ENCODE measurements around the gene SLC19A2. TPM values are rescaled to one million over a fixed set of nuclear protein-coding genes. Genes with fewer than 3 reads are reported as not detected.

SLC19A2 gene
- total RNA-seq, 2 donors from 2014 or later: 4.9 to 8.0 TPM

- H3K9ac ChIP-seq (ENCODE audit: low read depth in 2 of 2, low read length in 2 of 2): no peak overlapping the region
- no peak overlapping the region for H3K27ac ChIP-seq
- peak overlapping the region; percentile 15 for H3K4me3 ChIP-seq
- no peaks in the 10 kb centered on the region for H3K4me1 ChIP-seq
- no peaks in the 10 kb centered on the region for H3K36me3 ChIP-seq
- intact Hi-C loops (cut with DNase I): no loop called here
- TF ChIP-seq, protein P1, sequence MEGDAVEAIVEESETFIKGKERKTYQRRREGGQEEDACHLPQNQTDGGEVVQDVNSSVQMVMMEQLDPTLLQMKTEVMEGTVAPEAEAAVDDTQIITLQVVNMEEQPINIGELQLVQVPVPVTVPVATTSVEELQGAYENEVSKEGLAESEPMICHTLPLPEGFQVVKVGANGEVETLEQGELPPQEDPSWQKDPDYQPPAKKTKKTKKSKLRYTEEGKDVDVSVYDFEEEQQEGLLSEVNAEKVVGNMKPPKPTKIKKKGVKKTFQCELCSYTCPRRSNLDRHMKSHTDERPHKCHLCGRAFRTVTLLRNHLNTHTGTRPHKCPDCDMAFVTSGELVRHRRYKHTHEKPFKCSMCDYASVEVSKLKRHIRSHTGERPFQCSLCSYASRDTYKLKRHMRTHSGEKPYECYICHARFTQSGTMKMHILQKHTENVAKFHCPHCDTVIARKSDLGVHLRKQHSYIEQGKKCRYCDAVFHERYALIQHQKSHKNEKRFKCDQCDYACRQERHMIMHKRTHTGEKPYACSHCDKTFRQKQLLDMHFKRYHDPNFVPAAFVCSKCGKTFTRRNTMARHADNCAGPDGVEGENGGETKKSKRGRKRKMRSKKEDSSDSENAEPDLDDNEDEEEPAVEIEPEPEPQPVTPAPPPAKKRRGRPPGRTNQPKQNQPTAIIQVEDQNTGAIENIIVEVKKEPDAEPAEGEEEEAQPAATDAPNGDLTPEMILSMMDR (IDR thresholded peaks at IDR 0.05): no peak
- H3K9me3 ChIP-seq: no peaks in the 10 kb centered on the region
- DNase-seq: peak; percentile 23
- no peaks in the 10 kb centered on the region for H3K27me3 ChIP-seq
Measured at GRCh38 chr1:169460191-169460833, 25.4 kb downstream of the SLC19A2 start.

GRCh38 chr1:169457443-169457842, 28.3 kb downstream of the SLC19A2 start:
- no peaks in the 10 kb centered on the region for H3K9me3 ChIP-seq
- TF ChIP-seq, protein P1 (IDR thresholded peaks at IDR 0.05): no peak
- intact Hi-C loops (cut with DNase I): no loop called here
- no peaks in the 10 kb centered on the region for H3K4me1 ChIP-seq
- no peak overlapping the region for H3K4me3 ChIP-seq
- H3K9ac ChIP-seq (ENCODE audit: low read depth in 2 of 2, low read length in 2 of 2): no peak overlapping the region
- H3K36me3 ChIP-seq: no peaks in the 10 kb centered on the region
- H3K27ac ChIP-seq: no peak overlapping the region
- H3K27me3 ChIP-seq: no peaks in the 10 kb centered on the region
- no peak for DNase-seq

- Histone ChIP-seq H3K27ac (no peak overlapping the region), H3K27me3 (no peaks in the 10 kb centered on the region), H3K4me3 (no peak overlapping the region), H3K4me1 (no peaks in the 10 kb centered on the region), H3K9ac (ENCODE audit: low read depth in 2 of 2, low read length in 2 of 2) (no peak overlapping the region), H3K36me3 (no peaks in the 10 kb centered on the region), H3K9me3 (no peaks in the 10 kb centered on the region)
- no peak for DNase-seq
- TF ChIP-seq, protein P1 (IDR thresholded peaks at IDR 0.05): no peak
- intact Hi-C loops (cut with DNase I): no loop called here
Measured at GRCh38 chr1:169456029-169456428, 29.7 kb downstream of the SLC19A2 start.

DNA sequence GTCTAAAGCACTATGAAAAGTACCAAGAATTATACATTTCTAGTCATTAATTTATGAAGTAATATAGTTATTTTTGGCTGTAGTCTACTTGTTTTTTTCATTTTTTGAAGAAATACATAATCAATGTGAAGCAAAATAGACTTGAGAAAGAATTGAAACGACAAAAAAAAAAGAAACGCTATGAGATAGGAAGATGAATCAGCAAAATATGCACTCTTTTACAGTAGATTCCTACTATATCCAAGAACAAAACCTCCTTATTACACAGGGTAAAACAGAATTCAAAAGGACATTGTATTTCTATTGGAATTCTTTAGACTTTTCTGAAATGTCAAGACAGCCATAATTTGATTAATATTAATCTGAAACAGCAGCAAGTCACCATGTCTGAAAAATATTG, 32.8 kb downstream of the SLC19A2 start:
- H3K4me3 ChIP-seq: no peak overlapping the region
- TF ChIP-seq, protein P1 (IDR thresholded peaks at IDR 0.05): no peak
- H3K9me3 ChIP-seq: no peaks in the 10 kb centered on the region
- no peaks in the 10 kb centered on the region for H3K27me3 ChIP-seq
- H3K27ac ChIP-seq: no peak overlapping the region
- H3K36me3 ChIP-seq: no peaks in the 10 kb centered on the region
- no peak for DNase-seq
- no peaks in the 10 kb centered on the region for H3K4me1 ChIP-seq
- intact Hi-C loops (cut with DNase I): no loop called here
- H3K9ac ChIP-seq (ENCODE audit: low read depth in 2 of 2, low read length in 2 of 2): no peak overlapping the region

- Histone ChIP-seq H3K9me3 (no peaks in the 10 kb centered on the region), H3K27me3 (no peaks in the 10 kb centered on the region), H3K36me3 (no peaks in the 10 kb centered on the region), H3K4me3 (no peak overlapping the region), H3K4me1 (no peaks in the 10 kb centered on the region), H3K9ac (ENCODE audit: low read depth in 2 of 2, low read length in 2 of 2) (no peak overlapping the region), H3K27ac (no peak overlapping the region)
- intact Hi-C loops (cut with DNase I): no loop called here
- TF ChIP-seq, protein P1 (IDR thresholded peaks at IDR 0.05): no peak
- no peak for DNase-seq
Measured at GRCh38 chr1:169451218-169451824, 34.4 kb downstream of the SLC19A2 start.

All from colonic mucosa (tissue), 4 donors.